Trophoblast cell (in vitro differentiated cells and primary cell): ENCODE results near the gene RBM22.

Experiments used
- DNase-seq, 2 donors: peaks; one replicate each; pipeline ENCODE4 v3.0.0-alpha.2; 2016
- H2AFZ ChIP-seq: 2 replicates; pipeline ENCODE4 v1.6.1; 2013; ENCODE audit warnings: low read length, moderate library complexity, mild to moderate bottlenecking; ENCODE audit not compliant: insufficient read depth, poor library complexity
- H2AK5ac ChIP-seq: 2 replicates; pipeline ENCODE4 v1.6.1; 2013; ENCODE audit warnings: mild to moderate bottlenecking, low read length
- H2BK120ac ChIP-seq: 2 replicates; pipeline ENCODE4 v1.6.1; 2013; ENCODE audit warnings: low read length, mild to moderate bottlenecking, moderate library complexity; ENCODE audit not compliant: insufficient read depth, poor library complexity
- H2BK12ac ChIP-seq: 2 replicates; pipeline ENCODE4 v1.6.1; 2013; ENCODE audit warnings: mild to moderate bottlenecking, low read length, moderate library complexity
- H2BK5ac ChIP-seq: 2 replicates; pipeline ENCODE4 v1.6.1; 2013; ENCODE audit warnings: low read length, low read depth, moderate library complexity, mild to moderate bottlenecking; ENCODE audit not compliant: poor library complexity
- H3K14ac ChIP-seq: 2 replicates; pipeline ENCODE4 v1.6.1; 2013; ENCODE audit warnings: mild to moderate bottlenecking, low read length
- H3K18ac ChIP-seq: 2 replicates; pipeline ENCODE4 v1.6.1; 2013; ENCODE audit warnings: mild to moderate bottlenecking, low read length
- H3K23ac ChIP-seq: 2 replicates; pipeline ENCODE4 v1.6.1; 2013; ENCODE audit warnings: low read length
- H3K27ac ChIP-seq: 2 replicates; pipeline ENCODE4 v1.5.1; 2013; ENCODE audit warnings: low read depth, mild to moderate bottlenecking, inconsistent platforms, low read length, moderate library complexity
- H3K27me3 ChIP-seq: 2 replicates; pipeline ENCODE4 v1.6.1; 2013; ENCODE audit warnings: inconsistent platforms, mild to moderate bottlenecking, low read length, moderate library complexity; ENCODE audit not compliant: insufficient read depth
- H3K36me3 ChIP-seq, 2 experiments: 1 replicate in 1 of 2; 2 replicates in 1 of 2; pipeline ENCODE4 v1.6.1; 2013; ENCODE audit warnings: low read length in 2 of 2, mild to moderate bottlenecking in 2 of 2, moderate library complexity in 1 of 2; ENCODE audit not compliant: insufficient read depth in 2 of 2, control insufficient read depth in 1 of 2
- H3K4ac ChIP-seq: 2 replicates; pipeline ENCODE4 v1.6.1; 2013; ENCODE audit warnings: low read depth, mild to moderate bottlenecking, low read length, moderate library complexity
- H3K4me1 ChIP-seq, 2 experiments: 1 replicate in 1 of 2; 2 replicates in 1 of 2; pipeline ENCODE4 v1.6.1; 2013; ENCODE audit warnings: low read length in 2 of 2, mild to moderate bottlenecking in 2 of 2, moderate library complexity in 1 of 2; ENCODE audit not compliant: insufficient read depth in 2 of 2, control insufficient read depth in 1 of 2
- H3K4me2 ChIP-seq: 2 replicates; pipeline ENCODE4 v1.6.1; 2013; ENCODE audit warnings: inconsistent platforms, mild to moderate bottlenecking, low read length, moderate library complexity
- H3K4me3 ChIP-seq: 2 replicates; pipeline ENCODE4 v1.5.1; 2013; ENCODE audit warnings: mild to moderate bottlenecking, low read depth, low read length, inconsistent platforms
- H3K79me1 ChIP-seq: one replicate; pipeline ENCODE4 v1.6.1; 2013; ENCODE audit warnings: low read length
- H3K79me2 ChIP-seq: 2 replicates; pipeline ENCODE4 v1.6.1; 2013; ENCODE audit warnings: low read length, mild to moderate bottlenecking; ENCODE audit not compliant: control insufficient read depth, insufficient read depth, poor library complexity
- H3K9ac ChIP-seq: 2 replicates; pipeline ENCODE4 v1.6.1; 2013; ENCODE audit warnings: mild to moderate bottlenecking, low read length
- H3K9me3 ChIP-seq: 2 replicates; pipeline ENCODE4 v1.6.1; 2013; ENCODE audit warnings: low read depth, mild to moderate bottlenecking, control low read depth, inconsistent platforms, low read length; ENCODE audit not compliant: insufficient read depth
- H4K12ac ChIP-seq: 2 replicates; pipeline ENCODE4 v1.6.1; 2013; ENCODE audit warnings: low read depth, mild to moderate bottlenecking, low read length, moderate library complexity
- H4K8ac ChIP-seq: 2 replicates; pipeline ENCODE4 v1.6.1; 2013; ENCODE audit warnings: low read depth, mild to moderate bottlenecking, low read length, moderate library complexity
- H4K91ac ChIP-seq: one replicate; pipeline ENCODE4 v1.6.1; 2013; ENCODE audit warnings: low read depth, mild to moderate bottlenecking, low read length, moderate library complexity
- WGBS: extraction: QIAGEN DNeasy Blood & Tissue Kit; methylation state at CpG from one replicate; pipeline ENCODE4 v1.1.7; 2013; ENCODE audit warnings: missing lambda C conversion rate; ENCODE audit not compliant: insufficient read length, insufficient coverage; ENCODE audit errors: extremely low coverage; 5-methylcytosine and 5-hydroxymethylcytosine counted together

The RBM22 gene

GRCh38 chr5:150651382-150651781 is 49.5 kb downstream of the RBM22 start:
- no peak overlapping the region for H3K4me3 ChIP-seq
- H3K36me3 ChIP-seq: peaks cover 53 to 60% of the 10 kb centered on the region in 2 experiments
- no peak overlapping the region for H2AK5ac ChIP-seq
- H3K27me3 ChIP-seq: no peaks in the 10 kb centered on the region
- DNase-seq: no peak
- no CpG with 5 or more reads among the region's 1 CpG for WGBS
- H3K18ac ChIP-seq: no peak overlapping the region
- no peak overlapping the region for H3K9ac ChIP-seq
- H2BK5ac ChIP-seq: no peak overlapping the region
- no peak overlapping the region for H2BK12ac ChIP-seq
- H2BK120ac ChIP-seq: no peak overlapping the region
- H3K4me2 ChIP-seq: no peak overlapping the region
- H3K79me1 ChIP-seq: peaks cover 8% of the 10 kb centered on the region
- peaks cover 2 to 14% of the 10 kb centered on the region in 2 experiments for H3K4me1 ChIP-seq
- no peaks in the 10 kb centered on the region for H3K9me3 ChIP-seq
- no peak overlapping the region for H4K12ac ChIP-seq
- no peak overlapping the region for H3K14ac ChIP-seq
- no peak overlapping the region for H3K4ac ChIP-seq
- H3K79me2 ChIP-seq: peaks cover 4% of the 10 kb centered on the region
- no peak overlapping the region for H3K27ac ChIP-seq
- no peak overlapping the region for H4K91ac ChIP-seq
- no peak overlapping the region for H3K23ac ChIP-seq
- no peak overlapping the region for H4K8ac ChIP-seq
- H2AFZ ChIP-seq: no peak overlapping the region

GRCh38 chr5:150650021-150651006 is 50.5 kb downstream of the RBM22 start:
- H4K12ac ChIP-seq: no peak overlapping the region
- H3K79me2 ChIP-seq: no peaks in the 10 kb centered on the region
- no peak overlapping the region for H3K9ac ChIP-seq
- no peak overlapping the region for H4K8ac ChIP-seq
- no peak overlapping the region for H4K91ac ChIP-seq
- H2BK5ac ChIP-seq: no peak overlapping the region
- H2AK5ac ChIP-seq: no peak overlapping the region
- H2BK12ac ChIP-seq: peak overlapping the region; percentile 7
- H3K27me3 ChIP-seq: no peaks in the 10 kb centered on the region
- H3K14ac ChIP-seq: no peak overlapping the region
- H2BK120ac ChIP-seq: no peak overlapping the region
- DNase-seq: no peak
- H3K4me2 ChIP-seq: no peak overlapping the region
- peaks cover 53 to 60% of the 10 kb centered on the region in 2 experiments for H3K36me3 ChIP-seq
- no peaks in the 10 kb centered on the region for H3K9me3 ChIP-seq
- peaks cover 0 to 10% of the 10 kb centered on the region in 2 experiments for H3K4me1 ChIP-seq
- no peak overlapping the region for H3K23ac ChIP-seq
- no peak overlapping the region for H3K4ac ChIP-seq
- H3K18ac ChIP-seq: no peak overlapping the region
- H2AFZ ChIP-seq: no peak overlapping the region
- H3K4me3 ChIP-seq: no peak overlapping the region
- H3K27ac ChIP-seq: no peak overlapping the region
- WGBS: no CpG with 5 or more reads among the region's 38 CpGs
- peaks cover 4% of the 10 kb centered on the region for H3K79me1 ChIP-seq

DNA sequence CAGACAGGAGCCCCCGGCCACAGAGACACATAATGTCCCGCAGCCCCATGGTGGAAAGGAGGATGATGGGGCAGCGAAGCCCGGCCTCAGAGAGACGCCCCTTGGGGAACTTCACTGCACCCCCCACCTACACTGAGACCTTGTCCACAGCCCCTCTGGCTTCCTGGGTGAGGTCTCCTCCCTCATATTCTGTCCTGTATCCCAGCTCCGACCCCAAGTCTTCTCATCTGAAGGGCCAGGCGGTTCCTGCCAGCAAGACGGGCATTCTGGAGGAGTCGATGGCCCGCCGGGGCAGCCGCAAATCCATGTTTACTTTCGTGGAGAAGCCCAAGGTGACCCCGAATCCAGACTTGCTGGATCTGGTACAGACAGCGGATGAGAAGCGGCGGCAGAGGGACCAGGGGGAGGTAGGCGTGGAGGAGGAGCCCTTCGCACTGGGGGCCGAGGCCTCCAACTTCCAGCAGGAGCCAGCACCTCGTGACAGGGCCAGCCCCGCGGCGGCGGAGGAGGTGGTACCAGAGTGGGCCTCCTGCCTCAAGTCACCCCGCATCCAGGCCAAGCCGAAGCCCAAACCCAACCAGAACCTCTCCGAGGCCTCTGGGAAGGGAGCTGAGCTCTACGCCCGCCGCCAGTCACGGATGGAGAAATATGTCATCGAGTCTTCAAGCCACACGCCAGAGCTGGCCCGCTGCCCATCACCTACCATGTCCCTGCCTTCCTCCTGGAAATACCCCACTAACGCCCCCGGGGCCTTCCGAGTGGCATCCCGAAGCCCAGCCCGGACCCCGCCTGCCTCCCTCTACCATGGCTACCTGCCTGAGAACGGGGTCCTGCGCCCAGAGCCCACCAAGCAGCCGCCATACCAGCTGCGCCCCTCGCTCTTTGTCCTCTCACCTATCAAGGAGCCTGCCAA is 51.5 kb downstream of the RBM22 start:
- no peak overlapping the region for H2AFZ ChIP-seq
- no peak for DNase-seq

GRCh38 chr5:150648294-150649107 is 52.4 kb downstream of the RBM22 start:
- no peak overlapping the region for H2AFZ ChIP-seq
- H3K27ac ChIP-seq: no peak overlapping the region
- H2BK5ac ChIP-seq: no peak overlapping the region
- peaks cover 14 to 23% of the 10 kb centered on the region in 2 experiments for H3K4me1 ChIP-seq
- H2BK120ac ChIP-seq: no peak overlapping the region
- peak overlapping the region; percentile 22 for H4K91ac ChIP-seq
- H4K12ac ChIP-seq: no peak overlapping the region
- H3K14ac ChIP-seq: no peak overlapping the region
- no peak overlapping the region for H3K18ac ChIP-seq
- H3K79me1 ChIP-seq: peaks cover 15% of the 10 kb centered on the region
- H3K4me2 ChIP-seq: no peak overlapping the region
- no peak overlapping the region for H3K23ac ChIP-seq
- H3K27me3 ChIP-seq: no peaks in the 10 kb centered on the region
- no peak overlapping the region for H4K8ac ChIP-seq
- DNase-seq: no peak
- H3K79me2 ChIP-seq: peaks cover 5% of the 10 kb centered on the region
- H3K4me3 ChIP-seq: no peak overlapping the region
- no peak overlapping the region for H3K9ac ChIP-seq
- peaks cover 52 to 59% of the 10 kb centered on the region in 2 experiments for H3K36me3 ChIP-seq
- H3K9me3 ChIP-seq: no peaks in the 10 kb centered on the region
- no peak overlapping the region for H2AK5ac ChIP-seq
- H3K4ac ChIP-seq: no peak overlapping the region
- no CpG with 5 or more reads among the region's 16 CpGs for WGBS
- H2BK12ac ChIP-seq: no peak overlapping the region

More for the DNA sequence above, 51.5 kb downstream of the RBM22 start:
- Histone ChIP-seq H2BK12ac (no peak overlapping the region), H3K9ac (no peak overlapping the region), H3K18ac (no peak overlapping the region), H4K8ac (no peak overlapping the region), H3K79me2 (peaks cover 3% of the 10 kb centered on the region), H4K12ac (no peak overlapping the region), H3K27ac (no peak overlapping the region), H3K27me3 (no peaks in the 10 kb centered on the region), H3K4ac (no peak overlapping the region), H3K79me1 (peaks cover 8% of the 10 kb centered on the region), H2BK5ac (no peak overlapping the region), H2BK120ac (no peak overlapping the region), H3K36me3 (peaks cover 53 to 60% of the 10 kb centered on the region in 2 experiments), H3K4me3 (no peak overlapping the region), H2AK5ac (no peak overlapping the region), H3K14ac (no peak overlapping the region), H3K23ac (no peak overlapping the region), H3K9me3 (no peaks in the 10 kb centered on the region), H3K4me1 (peaks cover 6 to 18% of the 10 kb centered on the region in 2 experiments), H3K4me2 (no peak overlapping the region), H4K91ac (no peak overlapping the region)
- WGBS: no CpG with 5 or more reads among the region's 46 CpGs
